Heart left ventricle (tissue), 16 donors: ENCODE data around the gene TIMM21. TPM values are rescaled to one million over a fixed set of nuclear protein-coding genes. Genes with fewer than 3 reads are reported as not detected.

Experiments
- ATAC-seq, 4 donors: fragments of 200-7000 bp; cut with Tn5 transposase; one replicate each; pipeline ENCODE4 v1.9.1; 2020 to 2022; ENCODE audit warnings: moderate library complexity in 4 of 4, mild to moderate bottlenecking in 3 of 4, moderate number of reproducible peaks in 1 of 4
- DNase-seq, 5 donors: peaks; one replicate each; pipeline ENCODE4 v3.0.0-alpha.2; 2020
- H3K27ac ChIP-seq, 12 donors: fragments of 200-600 bp; sonication (generic) in 4 of 12; one replicate each; pipeline versions ENCODE4 v1.5.0 to v1.8.0; 2016 to 2022; ENCODE audit warnings: mild to moderate bottlenecking in 2 of 12
- H3K27me3 ChIP-seq, 9 donors: fragments of 200-600 bp; sonication (generic) in 2 of 9; one replicate each; pipeline versions ENCODE4 v1.5.1 to v1.8.0; 2016 to 2022; ENCODE audit warnings: mild to moderate bottlenecking in 3 of 9
- H3K36me3 ChIP-seq, 9 donors: fragments of 200-600 bp; sonication (generic) in 2 of 9; one replicate each; pipeline versions ENCODE4 v1.5.0 to v1.8.0; 2018 to 2022; ENCODE audit warnings: mild to moderate bottlenecking in 2 of 9
- H3K4me1 ChIP-seq, 12 donors: fragments of 200-600 bp; sonication (generic) in 4 of 12; one replicate each; pipeline versions ENCODE4 v1.5.0 to v1.8.0; 2016 to 2022; ENCODE audit warnings: mild to moderate bottlenecking in 3 of 12
- H3K4me3 ChIP-seq, 12 donors: fragments of 200-600 bp; sonication (generic) in 4 of 12; one replicate each; pipeline versions ENCODE4 v1.5.0 to v1.8.0; 2017 to 2022; ENCODE audit warnings: mild to moderate bottlenecking in 9 of 12, moderate library complexity in 4 of 12
- H3K9me3 ChIP-seq, 12 donors: fragments of 200-600 bp; sonication (generic) in 4 of 12; one replicate each; pipeline versions ENCODE4 v1.5.0 to v1.8.0; 2016 to 2022; ENCODE audit warnings: mild to moderate bottlenecking in 1 of 12
- CTCF ChIP-seq, 12 donors: fragments of 200-600 bp; sonication (generic) in 4 of 12; IDR thresholded peaks; one replicate each; pipeline versions ENCODE4 v1.5.0 to v1.8.0; 2018 to 2022; ENCODE audit warnings: antibody characterized with exemption in 12 of 12, mild to moderate bottlenecking in 5 of 12
- POLR2A ChIP-seq, 2 donors: fragments of 450-650 bp; IDR thresholded peaks; one replicate each; pipeline ENCODE4 v1.6.1; 2017; ENCODE audit warnings: antibody characterized with exemption in 2 of 2, mild to moderate bottlenecking in 2 of 2, moderate library complexity in 2 of 2
- WGBS, 4 donors: extraction: QIAGEN DNeasy Blood & Tissue Kit in 2 of 4; methylation state at CpG; one replicate each; pipeline versions ENCODE4 v1.1.5 to v1.1.7; 2013 to 2018; 5-methylcytosine and 5-hydroxymethylcytosine counted together
- intact Hi-C, 10 donors: fragments of 100-400 bp; cut with DNase I; formaldehyde crosslinking; loops; one replicate each; pipeline versions ENCODE4 v1.11.1 to v1.14.2; 2022
- polyA plus RNA-seq, 2 donors: library from polyadenylated mRNA; stranded (reverse); fragments of 200-250 nt; gene quantifications; one replicate each; pipeline ENCODE4 v1.2.3, GENCODE V29; 2013
- total RNA-seq, 9 donors: library from RNA; depleted of rRNA in 2 of 9; stranded (reverse); fragments of >200 nt in 2 of 9; fragmentation: NEBNext Ultra II Directional in 3 of 9; extraction: Animal tissue kit (Norgen Biotek cat#: 25700) in 3 of 9; gene quantifications; one replicate each; pipeline versions ENCODE4 v1.1.0 to v1.2.4, GENCODE V29; 2016 to 2023
- donor health status: ischemic (EF 13 %, LVEDD 7.1; RV severe dilation, severe dysfunction).
- donor health status: healthy with polysubstance abuse.
- donor health status: DM: no; HTN: yes; CAD: no.
- donor health status: DM: no; HTN: no; CAD: no.
- donor health status: ischemic (EF 25% LVEDD 6.9; RV normal size, moderate dysfunction).
- donor health status: ischemic (EF 25% LVEDD 5.7; RV mildly dilated, moderate dysfunction).
- donor health status: healthy.
- donor health status: DM: yes; HTN: yes; CAD: no.
- donor health status: ischemic (EF 35%, LVEDD 5.7; RV mildly dilated, moderate dysfunction).
- donor health status: nonischemic (EF 11% LVEDD 7.7; RV severe dilation, severe dysfunction).
- donor health status: DM: yes; HTN: yes; CAD: no.
- donor health status: PGD.
- donor health status: ischemic (EF 29% LVEDD 5.4; RV normal size, mild dysfunction).
- donor health status: nonischemic (EF 23%, LVEDD 6.1; RV moderate dilation, normal function).

Gene TIMM21
- total and polyA plus RNA-seq, 11 donors: 65.0 to 139 (median 110) TPM

GRCh38 chr18:74116633-74117554 is 31.4 kb upstream of the TIMM21 start:
- WGBS, 4 donors: 19 to 30% (median 20%) methylated on average over 9 of the region's 9 CpGs
- Histone ChIP-seq H3K4me1 (peaks cover 0 to 6% (median 0%) of the 10 kb centered on the region in 12 donors), H3K27ac (no peak overlapping the region), H3K36me3 (no peaks in the 10 kb centered on the region), H3K4me3 (no peak overlapping the region), H3K27me3 (peaks cover 0 to 5% (median 0%) of the 10 kb centered on the region in 9 donors), H3K9me3 (peaks cover 0 to 14% (median 3%) of the 10 kb centered on the region in 12 donors)
- intact Hi-C loops: loop anchor here in 9 of 10 donors (2.0 to 10.0 kb wide), 4 partner anchors 1352 to 1412 kb away; no protein-coding TSS in a partner anchor
- TF ChIP-seq POLR2A (IDR thresholded peaks at IDR 0.05): no peak
- TF ChIP-seq CTCF (IDR thresholded peaks at IDR 0.05): peak; percentile 41 to 68 (median 54)
- ATAC-seq (peak in 2 of 4 donors; percentile 29 to 36), DNase-seq (no peak)

GRCh38 chr18:74123200-74123599 is 25.1 kb upstream of the TIMM21 start:
- DNase-seq (no peak), ATAC-seq (no peak)
- WGBS, 4 donors: 90 to 97% (median 92%) methylated on average over 6 of the region's 6 CpGs
- intact Hi-C loops: loop anchor here in 1 of 10 donors (5.0 kb wide), 1 partner anchor 1361 kb away; no protein-coding TSS in a partner anchor
- no peaks in the 10 kb centered on the region for H3K36me3 ChIP-seq
- no peak overlapping the region for H3K4me3 ChIP-seq
- TF ChIP-seq CTCF (IDR thresholded peaks at IDR 0.05) (no peak), POLR2A (IDR thresholded peaks at IDR 0.05) (no peak)
- H3K27me3 ChIP-seq: peaks cover 0 to 5% (median 0%) of the 10 kb centered on the region in 9 donors
- H3K4me1 ChIP-seq: peaks cover 0 to 8% (median 0%) of the 10 kb centered on the region in 12 donors
- no peak overlapping the region for H3K27ac ChIP-seq
- no peaks in the 10 kb centered on the region for H3K9me3 ChIP-seq

GRCh38 chr18:74124642-74125041 is 23.7 kb upstream of the TIMM21 start:
- no peak for ATAC-seq
- TF ChIP-seq POLR2A (IDR thresholded peaks at IDR 0.05): no peak
- TF ChIP-seq CTCF (IDR thresholded peaks at IDR 0.05): no peak
- H3K36me3 ChIP-seq: no peaks in the 10 kb centered on the region
- no peaks in the 10 kb centered on the region for H3K9me3 ChIP-seq
- H3K27me3 ChIP-seq: peaks cover 0 to 2% (median 0%) of the 10 kb centered on the region in 9 donors
- no peak overlapping the region for H3K27ac ChIP-seq
- peaks cover 0 to 8% (median 0%) of the 10 kb centered on the region in 12 donors for H3K4me1 ChIP-seq
- WGBS, 4 donors: 56 to 73% (median 65%) methylated on average over 1 of the region's 1 CpG
- DNase-seq: no peak
- intact Hi-C loops: loop anchor here in 1 of 10 donors (5.0 kb wide), 1 partner anchor 1362 kb away; no protein-coding TSS in a partner anchor
- H3K4me3 ChIP-seq: no peak overlapping the region
